ENCODE results near the gene ENTPD1.

DNA sequence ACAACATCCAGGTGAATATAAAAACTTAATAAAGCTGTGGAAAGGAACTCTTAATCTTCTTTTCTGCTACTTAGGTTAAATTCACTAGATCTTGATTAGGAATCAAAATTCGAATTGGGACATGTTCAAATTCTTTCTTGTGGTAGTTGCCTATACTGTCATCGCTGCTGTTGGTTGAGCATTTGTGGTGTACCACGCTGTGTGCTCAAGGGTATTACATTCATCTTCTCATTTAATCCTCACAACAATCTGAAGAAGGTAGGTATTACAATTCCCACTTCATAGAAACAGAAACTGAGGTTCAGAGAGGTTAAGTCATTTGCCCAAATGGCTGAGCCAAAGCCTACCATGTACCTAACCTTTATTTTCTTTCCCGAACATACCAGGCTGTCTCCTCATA is 111.9 kb downstream of the ENTPD1 start:
- TF ChIP-seq EZH2phosphoT487 (IDR thresholded peaks at IDR 0.05; ENCODE audit: insufficient read depth, low read depth) (no peak), EZH2 (IDR thresholded peaks at IDR 0.05; ENCODE audit: insufficient read depth, poor library complexity, severe bottlenecking) (no peak)
